ENCODE measurements around the gene RPAIN. TPM values are rescaled to one million over a fixed set of nuclear protein-coding genes. Genes with fewer than 3 reads are reported as not detected.

The RPAIN gene
- total and polyA plus RNA-seq, 2 donors (not counting 3 experiments of a cell fraction or from before 2014, with no cell fraction given), result 39.3 to 55.9 TPM

DNA sequence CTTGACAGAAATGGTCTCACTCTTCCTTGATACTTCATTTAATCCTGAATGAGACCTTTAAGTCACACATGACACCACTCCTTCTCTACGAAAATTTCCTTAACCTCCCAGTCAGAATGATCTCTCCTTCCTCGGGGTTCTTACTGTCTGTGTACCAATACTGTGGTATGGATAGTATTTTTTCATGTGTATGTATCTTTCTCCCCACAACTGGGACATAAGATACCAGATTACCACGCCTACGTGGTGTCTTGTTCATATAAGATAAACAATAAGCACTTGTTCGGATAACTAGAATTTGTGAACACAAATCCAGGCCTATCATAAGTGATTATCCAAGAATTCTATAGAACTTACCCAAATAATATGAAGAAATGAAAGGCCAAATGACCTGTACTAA, 11.8 kb upstream of the RPAIN start:
- H4K20me1 ChIP-seq (replicated peaks; ENCODE audit: control insufficient read depth, extremely low read depth, insufficient read depth, low read length), result no peaks in the 10 kb centered on the region
- TF ChIP-seq JUN (IDR thresholded peaks at IDR 0.05; ENCODE audit: borderline replicate concordance, insufficient read depth, insufficient read length, low read depth) (no peak), FOS (IDR thresholded peaks at IDR 0.05; ENCODE audit: borderline replicate concordance, insufficient read depth, low read length) (no peak), POLR2A (IDR thresholded peaks at IDR 0.05; ENCODE audit: low read depth, low read length) (no peak), EZH2 (IDR thresholded peaks at IDR 0.05; ENCODE audit: borderline replicate concordance, low read depth, low read length, severe bottlenecking) (no peak), POLR2AphosphoS5 (IDR thresholded peaks at IDR 0.05; ENCODE audit: insufficient read depth, low read depth, low read length) (no peak), MYC (IDR thresholded peaks at IDR 0.05; ENCODE audit: low read depth, low read length) (no peak), GATA2 (IDR thresholded peaks at IDR 0.05; ENCODE audit: insufficient read depth, insufficient read length, low read depth, low read length) (no peak)
- TF ChIP-seq, protein P1, sequence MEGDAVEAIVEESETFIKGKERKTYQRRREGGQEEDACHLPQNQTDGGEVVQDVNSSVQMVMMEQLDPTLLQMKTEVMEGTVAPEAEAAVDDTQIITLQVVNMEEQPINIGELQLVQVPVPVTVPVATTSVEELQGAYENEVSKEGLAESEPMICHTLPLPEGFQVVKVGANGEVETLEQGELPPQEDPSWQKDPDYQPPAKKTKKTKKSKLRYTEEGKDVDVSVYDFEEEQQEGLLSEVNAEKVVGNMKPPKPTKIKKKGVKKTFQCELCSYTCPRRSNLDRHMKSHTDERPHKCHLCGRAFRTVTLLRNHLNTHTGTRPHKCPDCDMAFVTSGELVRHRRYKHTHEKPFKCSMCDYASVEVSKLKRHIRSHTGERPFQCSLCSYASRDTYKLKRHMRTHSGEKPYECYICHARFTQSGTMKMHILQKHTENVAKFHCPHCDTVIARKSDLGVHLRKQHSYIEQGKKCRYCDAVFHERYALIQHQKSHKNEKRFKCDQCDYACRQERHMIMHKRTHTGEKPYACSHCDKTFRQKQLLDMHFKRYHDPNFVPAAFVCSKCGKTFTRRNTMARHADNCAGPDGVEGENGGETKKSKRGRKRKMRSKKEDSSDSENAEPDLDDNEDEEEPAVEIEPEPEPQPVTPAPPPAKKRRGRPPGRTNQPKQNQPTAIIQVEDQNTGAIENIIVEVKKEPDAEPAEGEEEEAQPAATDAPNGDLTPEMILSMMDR (IDR thresholded peaks at IDR 0.05; ENCODE audit: extremely low read depth in 1 of 2, insufficient read depth in 1 of 2, low read depth in 1 of 2, low read length in 2 of 2), result no peak
- TF ChIP-seq, protein P2, sequence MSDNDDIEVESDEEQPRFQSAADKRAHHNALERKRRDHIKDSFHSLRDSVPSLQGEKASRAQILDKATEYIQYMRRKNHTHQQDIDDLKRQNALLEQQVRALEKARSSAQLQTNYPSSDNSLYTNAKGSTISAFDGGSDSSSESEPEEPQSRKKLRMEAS (IDR thresholded peaks at IDR 0.05; ENCODE audit: insufficient read depth, insufficient read length), result no peak
- peaks cover 16% of the 10 kb centered on the region for H3K79me2 ChIP-seq (ENCODE audit: control insufficient read depth, insufficient read depth, low read length)
- no peak for DNase-seq (ENCODE audit: low read depth, low spot score)
- H3K4me2 ChIP-seq (ENCODE audit: insufficient read depth, low read length), result no peak overlapping the region
- ChIA-PET POLR2A (no interaction called here), CTCF (no interaction called here)
- no peaks in the 10 kb centered on the region for H3K4me1 ChIP-seq (ENCODE audit: control insufficient read depth, extremely low read depth, insufficient read depth, low read length)
- dilution Hi-C loops (cut with MboI; ENCODE audit: extremely low pct_ligation_motif_present, low sequenced_read_pairs) (no loop called here), intact Hi-C loops (cut with micrococcal nuclease) (no loop called here)
- no peak overlapping the region for H3K9ac ChIP-seq (replicated peaks; ENCODE audit: extremely low read depth, insufficient read depth, low read length)
- no peak overlapping the region for H3K4me3 ChIP-seq (replicated peaks in 1 of 3; ENCODE audit: insufficient read depth in 1 of 3, low read depth in 1 of 3, low read length in 3 of 3)
- no peaks in the 10 kb centered on the region for H3K27me3 ChIP-seq (ENCODE audit: control insufficient read depth in 2 of 2, insufficient read depth in 2 of 2, low read length in 2 of 2)
- no TSS peak for BruUV-seq (replicated peaks)
- no peaks in the 10 kb centered on the region for H3K9me3 ChIP-seq (replicated peaks; ENCODE audit: control insufficient read depth, insufficient read depth, low read length)
- H3K27ac ChIP-seq (ENCODE audit: insufficient read depth, low read depth, low read length), result no peak overlapping the region
- peaks cover 39 to 52% of the 10 kb centered on the region in 2 experiments for H3K36me3 ChIP-seq (ENCODE audit: control insufficient read depth in 2 of 2, extremely low read depth in 1 of 2, insufficient read depth in 2 of 2, low read length in 2 of 2)
- no peak overlapping the region for H2AFZ ChIP-seq (ENCODE audit: low read depth, low read length)
- no peak for FAIRE-seq
- H3K9me1 ChIP-seq (replicated peaks; ENCODE audit: control insufficient read depth, extremely low read depth, insufficient read depth, low read length), result no peaks in the 10 kb centered on the region
